Keratinocyte (primary cell): Measurements from ENCODE around the gene IKZF5. TPM values are rescaled to one million over a fixed set of nuclear protein-coding genes. Genes with fewer than 3 reads are reported as not detected.

Source experiments
- DNase-seq: peaks from one replicate; pipeline ENCODE4 v3.0.0-alpha.2; 2011; ENCODE audit warnings: low read depth, missing footprints, low spot score
- FAIRE-seq: peaks from 2 replicates; lab custom pipeline; 2011; peaks lifted over from hg19 to GRCh38; lab: Jason Lieb, UNC
- H2AFZ ChIP-seq: 2 replicates; pipeline ENCODE4 v1.6.0; 2012; ENCODE audit warnings: low read length, control low read depth, inconsistent platforms; ENCODE audit not compliant: control insufficient read depth
- H3K27ac ChIP-seq: 2 replicates; pipeline ENCODE4 v1.5.1; 2011; ENCODE audit warnings: low read length; ENCODE audit not compliant: control insufficient read depth, insufficient read depth
- H3K27me3 ChIP-seq: 3 replicates; pipeline ENCODE4 v1.6.0; 2011; ENCODE audit warnings: low read length; ENCODE audit not compliant: control insufficient read depth, insufficient read depth; ENCODE audit errors: extremely low read depth
- H3K36me3 ChIP-seq, 2 experiments: 2 replicates in 1 of 2; 3 replicates in 1 of 2; pipeline ENCODE4 v1.5.1; 2011; ENCODE audit warnings: low read length in 2 of 2, mild to moderate bottlenecking in 1 of 2; ENCODE audit not compliant: control insufficient read depth in 2 of 2, insufficient read depth in 2 of 2; ENCODE audit errors: extremely low read depth in 1 of 2
- H3K4me1 ChIP-seq: 3 replicates; pipeline ENCODE4 v1.5.1; 2011; ENCODE audit warnings: low read length; ENCODE audit not compliant: control insufficient read depth, insufficient read depth; ENCODE audit errors: extremely low read depth
- H3K4me2 ChIP-seq: 3 replicates; pipeline ENCODE4 v1.6.0; 2011; ENCODE audit warnings: low read depth, low read length; ENCODE audit not compliant: control insufficient read depth, insufficient read depth; ENCODE audit errors: extremely low read depth
- H3K4me3 ChIP-seq, 3 experiments: fragments of 200-600 bp in 1 of 3; sonication (generic) in 1 of 3; 2 replicates in 2 of 3; 3 replicates in 1 of 3; pipeline ENCODE4 v1.5.1; 2011 to 2016; ENCODE audit warnings: low read length in 3 of 3, mild to moderate bottlenecking in 3 of 3, control low read depth in 2 of 3, inconsistent platforms in 1 of 3, low read depth in 1 of 3, mixed read lengths in 1 of 3, mixed run types in 1 of 3, moderate library complexity in 1 of 3; ENCODE audit not compliant: control insufficient read depth in 2 of 3, insufficient read depth in 2 of 3; ENCODE audit errors: extremely low read depth in 1 of 3
- H3K79me2 ChIP-seq: 2 replicates; pipeline ENCODE4 v1.6.0; 2012; ENCODE audit warnings: low read length; ENCODE audit not compliant: control insufficient read depth, insufficient read depth
- H3K9ac ChIP-seq: 3 replicates; pipeline ENCODE4 v1.6.0; 2011; ENCODE audit warnings: low read length; ENCODE audit not compliant: control insufficient read depth, insufficient read depth; ENCODE audit errors: extremely low read depth
- H3K9me1 ChIP-seq: 3 replicates; pipeline ENCODE4 v1.6.0; 2011; ENCODE audit warnings: low read length; ENCODE audit not compliant: control insufficient read depth, insufficient read depth; ENCODE audit errors: extremely low read depth
- H3K9me3 ChIP-seq: 2 replicates; pipeline ENCODE4 v1.5.1; 2012; ENCODE audit warnings: low read depth, low read length; ENCODE audit not compliant: control insufficient read depth
- H4K20me1 ChIP-seq: 3 replicates; pipeline ENCODE4 v1.6.0; 2011; ENCODE audit warnings: low read length; ENCODE audit not compliant: control insufficient read depth, insufficient read depth; ENCODE audit errors: extremely low read depth
- EZH2 ChIP-seq: IDR thresholded peaks from one replicate; pipeline ENCODE4 v1.6.1; 2012; ENCODE audit warnings: inconsistent platforms, mild to moderate bottlenecking, low read length, moderate library complexity
- dilution Hi-C: fragments of 300-500 bp; cut with MboI; formaldehyde crosslinking; loops from one replicate; pipeline ENCODE4 v1.7.0; 2020; ENCODE audit warnings: low sequenced_read_pairs; ENCODE audit not compliant: extremely low pct_ligation_motif_present
- polyA plus RNA-seq, 5 experiments: library from polyadenylated mRNA; depleted of rRNA in 3 of 5; stranded (reverse) in 3 of 5; stranded (forward) in 1 of 5; unstranded in 1 of 5; fragments of >200 nt; gene quantifications; 1 replicate in 1 of 5; 2 replicates in 3 of 5; 3 replicates in 1 of 5; pipeline versions ENCODE4 v1.2.1 to v1.2.3, GENCODE V29; 2011 to 2012; ENCODE audit warnings: missing spikeins in 2 of 5, low read depth in 1 of 5, low replicate concordance in 1 of 5
- TF ChIP-seq, protein P1 (sequence below), 3 experiments: IDR thresholded peaks in 1 of 3; conservative IDR thresholded peaks in 1 of 3; optimal IDR thresholded peaks in 1 of 3; 2 replicates in 2 of 3; 3 replicates in 1 of 3; pipeline versions ENCODE3 to v1.5.1; 2011; ENCODE audit warnings: low read length in 3 of 3, mild to moderate bottlenecking in 3 of 3, moderate library complexity in 2 of 3, control low read depth in 1 of 3, inconsistent platforms in 1 of 3; ENCODE audit not compliant: insufficient read depth in 2 of 3; ENCODE audit errors: extremely low read depth in 1 of 3

Gene IKZF5
- polyA plus RNA-seq, 1 donor (not counting 4 experiments of a cell fraction or from before 2014, with no cell fraction given) = 6.5 TPM

DNA sequence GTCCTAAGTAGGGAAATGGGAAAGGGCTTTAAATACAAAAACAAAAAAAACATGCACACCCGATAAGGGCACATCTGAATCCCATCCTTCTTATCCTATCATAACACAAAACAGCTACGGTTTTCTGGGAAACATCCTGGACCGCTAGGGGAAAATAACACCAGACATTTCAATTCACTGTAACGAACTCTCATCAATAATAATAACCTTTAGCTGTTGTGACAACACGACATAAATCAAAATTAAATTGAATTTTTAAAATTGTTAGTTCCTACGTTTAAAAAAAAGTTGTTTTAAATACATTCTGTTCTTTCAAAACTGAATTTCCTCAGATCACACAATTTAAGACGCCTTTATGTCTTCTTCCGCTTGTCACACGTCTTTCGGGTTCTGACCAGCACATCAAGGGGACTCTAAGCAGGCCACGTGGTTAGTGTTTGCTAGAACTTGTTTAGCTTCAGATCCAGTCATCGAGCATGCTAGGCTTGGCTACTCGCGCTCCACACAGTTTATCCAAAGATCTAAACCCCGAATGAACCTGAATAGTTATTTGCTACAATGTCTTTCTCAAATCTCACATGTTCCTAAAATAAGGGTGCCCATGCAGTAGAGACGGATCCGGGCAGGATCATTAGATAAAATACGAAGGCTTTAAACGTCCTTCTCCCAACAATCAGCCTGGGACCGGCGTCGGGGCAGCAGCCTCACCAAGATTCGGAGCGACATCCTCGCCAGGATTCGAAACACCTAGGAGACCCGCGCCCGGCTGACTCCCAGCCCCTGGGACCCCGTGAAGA lies 839 bp downstream of the IKZF5 start:
- FAIRE-seq (peak; percentile 61), DNase-seq (peak; percentile 26)
- no peaks in the 10 kb centered on the region for H3K9me1 ChIP-seq
- no peaks in the 10 kb centered on the region for H3K9me3 ChIP-seq
- peaks cover 50% of the 10 kb centered on the region for H3K79me2 ChIP-seq
- peak overlapping the region; percentile 88 for H3K27ac ChIP-seq
- peak overlapping the region; percentile 97 for H3K9ac ChIP-seq
- TF ChIP-seq EZH2 = no peak
- TF ChIP-seq, protein P1, sequence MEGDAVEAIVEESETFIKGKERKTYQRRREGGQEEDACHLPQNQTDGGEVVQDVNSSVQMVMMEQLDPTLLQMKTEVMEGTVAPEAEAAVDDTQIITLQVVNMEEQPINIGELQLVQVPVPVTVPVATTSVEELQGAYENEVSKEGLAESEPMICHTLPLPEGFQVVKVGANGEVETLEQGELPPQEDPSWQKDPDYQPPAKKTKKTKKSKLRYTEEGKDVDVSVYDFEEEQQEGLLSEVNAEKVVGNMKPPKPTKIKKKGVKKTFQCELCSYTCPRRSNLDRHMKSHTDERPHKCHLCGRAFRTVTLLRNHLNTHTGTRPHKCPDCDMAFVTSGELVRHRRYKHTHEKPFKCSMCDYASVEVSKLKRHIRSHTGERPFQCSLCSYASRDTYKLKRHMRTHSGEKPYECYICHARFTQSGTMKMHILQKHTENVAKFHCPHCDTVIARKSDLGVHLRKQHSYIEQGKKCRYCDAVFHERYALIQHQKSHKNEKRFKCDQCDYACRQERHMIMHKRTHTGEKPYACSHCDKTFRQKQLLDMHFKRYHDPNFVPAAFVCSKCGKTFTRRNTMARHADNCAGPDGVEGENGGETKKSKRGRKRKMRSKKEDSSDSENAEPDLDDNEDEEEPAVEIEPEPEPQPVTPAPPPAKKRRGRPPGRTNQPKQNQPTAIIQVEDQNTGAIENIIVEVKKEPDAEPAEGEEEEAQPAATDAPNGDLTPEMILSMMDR (optimal IDR thresholded peaks at IDR 0.05 in 1 of 3, IDR thresholded peaks at IDR 0.05 in 1 of 3, conservative IDR thresholded peaks at IDR 0.05 in 1 of 3; ENCODE audit: extremely low read depth in 1 of 3, insufficient read depth in 2 of 3, low read length in 3 of 3) = no peak
- H2AFZ ChIP-seq = peak overlapping the region; percentile 97
- dilution Hi-C loops = no loop called here
- no peaks in the 10 kb centered on the region for H4K20me1 ChIP-seq
- H3K4me3 ChIP-seq = peak overlapping the region; percentile 87 to 96 (median 93)
- H3K4me2 ChIP-seq = peak overlapping the region; percentile 87
- H3K4me1 ChIP-seq = peaks cover 17% of the 10 kb centered on the region
- no peaks in the 10 kb centered on the region for H3K36me3 ChIP-seq
- H3K27me3 ChIP-seq = no peaks in the 10 kb centered on the region

DNA sequence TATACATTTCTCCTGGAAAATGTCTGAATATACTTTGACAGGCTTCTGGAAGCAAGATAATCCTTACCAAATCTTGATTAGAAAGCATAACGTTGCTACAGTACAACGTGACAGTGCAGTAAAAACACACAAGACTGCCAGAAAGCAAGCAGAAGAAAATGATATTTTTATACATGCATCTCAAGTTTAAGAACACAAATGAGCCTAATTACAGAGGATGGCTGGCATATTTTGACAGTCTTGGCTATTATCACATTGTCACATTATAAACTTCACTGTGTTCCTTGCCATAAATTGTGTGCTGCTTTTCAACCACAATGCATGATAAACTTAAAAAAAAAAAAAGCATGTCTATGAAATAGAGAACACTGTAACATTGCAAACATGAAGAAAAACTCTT lies 4.3 kb downstream of the IKZF5 start:
- no peaks in the 10 kb centered on the region for H3K9me1 ChIP-seq
- H3K27ac ChIP-seq = no peak overlapping the region
- H3K36me3 ChIP-seq = no peaks in the 10 kb centered on the region
- H3K9ac ChIP-seq = no peak overlapping the region
- TF ChIP-seq, protein P1 (optimal IDR thresholded peaks at IDR 0.05 in 1 of 3, IDR thresholded peaks at IDR 0.05 in 1 of 3, conservative IDR thresholded peaks at IDR 0.05 in 1 of 3; ENCODE audit: extremely low read depth in 1 of 3, insufficient read depth in 2 of 3, low read length in 3 of 3) = no peak
- no peak for TF ChIP-seq EZH2
- H3K9me3 ChIP-seq = no peaks in the 10 kb centered on the region
- H3K4me3 ChIP-seq = no peak overlapping the region
- no peak overlapping the region for H2AFZ ChIP-seq
- no peaks in the 10 kb centered on the region for H4K20me1 ChIP-seq
- no peaks in the 10 kb centered on the region for H3K27me3 ChIP-seq
- no peak for FAIRE-seq
- H3K4me1 ChIP-seq = peaks cover 9% of the 10 kb centered on the region
- no peak for DNase-seq
- H3K79me2 ChIP-seq = peaks cover 57% of the 10 kb centered on the region
- H3K4me2 ChIP-seq = no peak overlapping the region
- dilution Hi-C loops = no loop called here
